ENCODE data around the gene MTMR12. TPM values are rescaled to one million over a fixed set of nuclear protein-coding genes. Genes with fewer than 3 reads are reported as not detected.

The MTMR12 gene
- total and polyA plus RNA-seq, 2 of the 8 experiments (the other 6 are each of a cell fraction or from before 2014, with no cell fraction given) = 19.1 to 59.3 TPM

- no peak for TF ChIP-seq CTCF (IDR thresholded peaks at IDR 0.05; ENCODE audit: control extremely low read depth in 1 of 3, insufficient read depth in 1 of 3, low read depth in 1 of 3, low read length in 3 of 3)
- TF ChIP-seq EP300 (IDR thresholded peaks at IDR 0.05; ENCODE audit: borderline replicate concordance in 1 of 2, low read depth in 2 of 2, low read length in 2 of 2) = no peak
- TF ChIP-seq TCF12 (IDR thresholded peaks at IDR 0.05; ENCODE audit: low read depth, low read length) = no peak
- no peak for TF ChIP-seq SP4 (IDR thresholded peaks at IDR 0.05; ENCODE audit: low read length)
- no peak for TF ChIP-seq ASH2L (IDR thresholded peaks at IDR 0.05; ENCODE audit: low read length)
- TF ChIP-seq KDM1A (IDR thresholded peaks at IDR 0.05; ENCODE audit: borderline replicate concordance, low read length) = no peak
These were observed 51.5 kb downstream of the MTMR12 start (continued) for GRCh38 chr5:32261198-32261597.

Measured in H1 (cell line).